HepG2 (cell line): ENCODE results near the gene PMIS2. TPM values are rescaled to one million over a fixed set of nuclear protein-coding genes. Genes with fewer than 3 reads are reported as not detected.

Experiments
- EP300 ChIP-seq, 3 experiments: sonication (generic) in 1 of 3; formaldehyde crosslinking in 1 of 3; IDR thresholded peaks; 2 replicates each; pipeline versions ENCODE4 v1.5.1 to v1.6.1; 2011 to 2020; ENCODE audit warnings: low read depth in 2 of 3, low read length in 2 of 3, borderline replicate concordance in 1 of 3, improper control_type of control experiment in 1 of 3, mild to moderate bottlenecking in 1 of 3, missing genetic modification reagents in 1 of 3, moderate library complexity in 1 of 3
- FOXO1 ChIP-seq: sonication (generic); formaldehyde crosslinking; IDR thresholded peaks from 2 replicates; pipeline ENCODE4 v1.4.0; 2020; ENCODE audit warnings: missing genetic modification reagents
- HNRNPH1 ChIP-seq: fragments of 200-400 bp; formaldehyde crosslinking; optimal IDR thresholded peaks from 2 replicates; pipeline ENCODE3; 2017; ENCODE audit warnings: mild to moderate bottlenecking, low read depth, low read length
- IRF2 ChIP-seq: IDR thresholded peaks from 2 replicates; pipeline ENCODE4 v1.6.1; 2018; ENCODE audit warnings: missing genetic modification reagents, missing compliant biosample characterization
- KLF13 ChIP-seq: sonication (generic); formaldehyde crosslinking; IDR thresholded peaks from 2 replicates; pipeline ENCODE4 v1.4.0; 2020; ENCODE audit warnings: mild to moderate bottlenecking, missing genetic modification reagents
- NCOA5 ChIP-seq: sonication (generic); formaldehyde crosslinking; IDR thresholded peaks from 2 replicates; pipeline ENCODE4 v1.4.0; 2020; ENCODE audit warnings: missing genetic modification reagents
- NPAS2 ChIP-seq: sonication (generic); formaldehyde crosslinking; IDR thresholded peaks from 2 replicates; pipeline ENCODE4 v1.8.0; 2022; ENCODE audit warnings: mild to moderate bottlenecking, missing genetic modification reagents, borderline replicate concordance
- PATZ1 ChIP-seq: sonication (generic); formaldehyde crosslinking; IDR thresholded peaks from 2 replicates; pipeline ENCODE4 v1.4.0; 2020; ENCODE audit warnings: missing genetic modification reagents
- RBM22 ChIP-seq: fragments of 200-400 bp; formaldehyde crosslinking; optimal IDR thresholded peaks from 2 replicates; pipeline ENCODE3; 2017; ENCODE audit warnings: mild to moderate bottlenecking, low read length, moderate library complexity
- TBX2 ChIP-seq: sonication (generic); formaldehyde crosslinking; IDR thresholded peaks from 2 replicates; pipeline ENCODE4 v1.5.0; 2020; ENCODE audit warnings: missing genetic modification reagents, mild to moderate bottlenecking, borderline replicate concordance
- ZGPAT ChIP-seq: IDR thresholded peaks from 2 replicates; pipeline ENCODE4 v1.6.1; 2016; ENCODE audit warnings: mild to moderate bottlenecking
- ZNF263 ChIP-seq: sonication (generic); formaldehyde crosslinking; IDR thresholded peaks from 2 replicates; pipeline ENCODE4 v1.4.0; 2020; ENCODE audit warnings: missing genetic modification reagents
- ZNF335 ChIP-seq: sonication (generic); formaldehyde crosslinking; IDR thresholded peaks from 2 replicates; pipeline ENCODE4 v1.4.0; 2020; ENCODE audit warnings: missing genetic modification reagents
- ZNF33B ChIP-seq: sonication (generic); formaldehyde crosslinking; IDR thresholded peaks from 2 replicates; pipeline ENCODE4 v1.5.1; 2020; ENCODE audit warnings: mild to moderate bottlenecking, missing genetic modification reagents
- ZNF496 ChIP-seq: sonication (generic); formaldehyde crosslinking; IDR thresholded peaks from 2 replicates; pipeline ENCODE4 v1.8.1; 2023; ENCODE audit warnings: mild to moderate bottlenecking, moderate library complexity, missing genetic modification reagents; ENCODE audit not compliant: insufficient replicate concordance
- ZNF609 ChIP-seq: sonication (generic); formaldehyde crosslinking; IDR thresholded peaks from 2 replicates; pipeline ENCODE4 v1.4.0; 2020; ENCODE audit warnings: mild to moderate bottlenecking, missing genetic modification reagents, borderline replicate concordance
- ZNF703 ChIP-seq: sonication (generic); formaldehyde crosslinking; IDR thresholded peaks from 2 replicates; pipeline ENCODE4 v1.5.1; 2020; ENCODE audit warnings: missing genetic modification reagents, mild to moderate bottlenecking, moderate library complexity, borderline replicate concordance
- ZNF891 ChIP-seq: sonication (generic); formaldehyde crosslinking; IDR thresholded peaks from 2 replicates; pipeline ENCODE4 v1.5.0; 2020; ENCODE audit warnings: mild to moderate bottlenecking, missing genetic modification reagents
- polyA plus RNA-seq, 8 experiments: library from polyadenylated mRNA; depleted of rRNA in 3 of 8; stranded (reverse) in 7 of 8; unstranded in 1 of 8; fragments of >200 nt; fragmentation: Illumina TruSeq in 4 of 8; extraction: Trizol in 4 of 8; gene quantifications; 2 replicates each; pipeline versions ENCODE4 v1.2.1 to v1.2.3, GENCODE V29; 2011 to 2016; ENCODE audit warnings: low read depth in 4 of 8, missing spikeins in 1 of 8, mixed read lengths in 1 of 8; ENCODE audit not compliant: insufficient read depth in 1 of 8
- total RNA-seq, 5 experiments: library from RNA; depleted of rRNA; stranded (reverse); fragments of >200 nt; fragmentation: Illumina TruSeq; extraction: Trizol; gene quantifications; 2 replicates each; pipeline ENCODE4 v1.2.3, GENCODE V29; 2016; ENCODE audit warnings: low read depth in 1 of 5
- TF ChIP-seq, protein P1 (sequence below): sonication (generic); formaldehyde crosslinking; IDR thresholded peaks from 2 replicates; pipeline ENCODE4 v1.5.1; 2020; ENCODE audit warnings: mild to moderate bottlenecking, moderate library complexity, missing genetic modification reagents

PMIS2 gene
- total and polyA plus RNA-seq, 2 of the 13 experiments (the other 11 are each of a cell fraction or from before 2014, with no cell fraction given) = not detected

GRCh38 chr19:35628565-35629331, 42.8 kb downstream of the PMIS2 start, which contains the start of gene RBM42 (continued):
- TF ChIP-seq ZGPAT (CRISPR knock-in tag) = peak; percentile 75
- peak; percentile 75; the same call in 1 of the 2 replicates for TF ChIP-seq ZNF335 (CRISPR knock-in tag)
- no peak for TF ChIP-seq ZNF609 (CRISPR knock-in tag)
- TF ChIP-seq HNRNPH1 = no peak
- TF ChIP-seq KLF13 (CRISPR knock-in tag) = no peak
- TF ChIP-seq NPAS2 = no peak
- peak; percentile 13; the same call in 1 of the 2 replicates for TF ChIP-seq ZNF891 (CRISPR knock-in tag)
- TF ChIP-seq RBM22 = no peak
- TF ChIP-seq PATZ1 (CRISPR knock-in tag) = peak; percentile 75
- TF ChIP-seq IRF2 (CRISPR knock-in tag) = peak; percentile 90
- peak; percentile 86 for TF ChIP-seq ZNF263 (CRISPR knock-in tag)
- TF ChIP-seq TBX2 (CRISPR knock-in tag) = peak; percentile 64
- no peak for TF ChIP-seq NCOA5 (CRISPR knock-in tag)
- TF ChIP-seq, protein P1, sequence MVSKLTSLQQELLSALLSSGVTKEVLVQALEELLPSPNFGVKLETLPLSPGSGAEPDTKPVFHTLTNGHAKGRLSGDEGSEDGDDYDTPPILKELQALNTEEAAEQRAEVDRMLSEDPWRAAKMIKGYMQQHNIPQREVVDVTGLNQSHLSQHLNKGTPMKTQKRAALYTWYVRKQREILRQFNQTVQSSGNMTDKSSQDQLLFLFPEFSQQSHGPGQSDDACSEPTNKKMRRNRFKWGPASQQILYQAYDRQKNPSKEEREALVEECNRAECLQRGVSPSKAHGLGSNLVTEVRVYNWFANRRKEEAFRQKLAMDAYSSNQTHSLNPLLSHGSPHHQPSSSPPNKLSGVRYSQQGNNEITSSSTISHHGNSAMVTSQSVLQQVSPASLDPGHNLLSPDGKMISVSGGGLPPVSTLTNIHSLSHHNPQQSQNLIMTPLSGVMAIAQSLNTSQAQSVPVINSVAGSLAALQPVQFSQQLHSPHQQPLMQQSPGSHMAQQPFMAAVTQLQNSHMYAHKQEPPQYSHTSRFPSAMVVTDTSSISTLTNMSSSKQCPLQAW = peak; percentile 81
- no peak for TF ChIP-seq ZNF33B (CRISPR knock-in tag)
- 0 out of 2 replicates have a peak, but pooled peaks have one; percentile 24 for TF ChIP-seq ZNF703 (CRISPR knock-in tag)
- TF ChIP-seq ZNF496 = no peak
- TF ChIP-seq EP300 (IDR thresholded peaks at IDR 0.05; ENCODE audit: low read depth in 2 of 2, low read length in 2 of 2) = no peak; a peak in 1 of 4 replicates
- TF ChIP-seq EP300 (CRISPR knock-in tag; IDR thresholded peaks at IDR 0.05; ENCODE audit: borderline replicate concordance) = peak; percentile 43
- no peak for TF ChIP-seq FOXO1
